Caco-2 (cell line): ENCODE measurements around the gene TAX1BP3. TPM values are rescaled to one million over a fixed set of nuclear protein-coding genes. Genes with fewer than 3 reads are reported as not detected.
A peak's percentile ranks its signal among the peaks of the same experiment; 100 is the strongest.

Experiments
- BruUV-seq: library from RNA; stranded (reverse); fragments of 400-500 nt; replicated peaks from 2 replicates; lab custom pipeline; 2021; lab: Mats Ljungman, UMichigan
- CTCF ChIA-PET: fragments of 300-600 bp; sonication (Branson Sonifier 250); formaldehyde crosslinking; loops from one replicate; lab custom pipeline; 2022; ENCODE audit warnings: antibody characterized with exemption; lab: Charles Lee
- POLR2A ChIA-PET: fragments of 300-600 bp; sonication (Branson Sonifier 250); formaldehyde crosslinking; loops from one replicate; lab custom pipeline; 2022; ENCODE audit warnings: antibody characterized with exemption; lab: Charles Lee
- DNase-seq, 2 experiments: peaks; one replicate each; pipeline versions ENCODE4 v3.0.0 to v3.0.0-alpha.2; 2020 to 2022
- H3K27me3 ChIP-seq: replicated peaks from 2 replicates; pipeline ENCODE4 v1.6.0; 2011; ENCODE audit warnings: low read length; ENCODE audit not compliant: control insufficient read depth, insufficient read depth
- H3K36me3 ChIP-seq: 2 replicates; pipeline ENCODE4 v1.5.1; 2011; ENCODE audit warnings: low read length; ENCODE audit not compliant: control insufficient read depth, insufficient read depth
- H3K4me1 ChIP-seq: fragments of 250-450 bp; sonication (Bioruptor Pico); 2 replicates; pipeline ENCODE4 v1.5.1; 2020; ENCODE audit warnings: mild to moderate bottlenecking
- H3K4me3 ChIP-seq: 2 replicates; pipeline ENCODE4 v1.5.1; 2011; ENCODE audit warnings: low read depth, mild to moderate bottlenecking, control low read depth, low read length
- H3K9me3 ChIP-seq: fragments of 250-450 bp; sonication (Bioruptor Pico); 2 replicates; pipeline ENCODE4 v1.5.1; 2020; ENCODE audit warnings: mild to moderate bottlenecking, moderate library complexity
- H3K27ac Mint-ChIP-seq: one replicate; pipeline ENCODE4 v1.8.0; 2022; ENCODE audit warnings: mixed read lengths; ENCODE audit not compliant: unreplicated experiment
- H3K27me3 Mint-ChIP-seq: one replicate; pipeline ENCODE4 v1.8.0; 2022; ENCODE audit warnings: mixed read lengths; ENCODE audit not compliant: insufficient read depth, unreplicated experiment
- H3K36me3 Mint-ChIP-seq: one replicate; pipeline ENCODE4 v1.8.0; 2022; ENCODE audit warnings: mild to moderate bottlenecking, mixed read lengths; ENCODE audit not compliant: insufficient read depth, unreplicated experiment
- H3K4me1 Mint-ChIP-seq: one replicate; pipeline ENCODE4 v1.8.0; 2022; ENCODE audit warnings: low read depth, mixed read lengths; ENCODE audit not compliant: unreplicated experiment
- H3K4me3 Mint-ChIP-seq: one replicate; pipeline ENCODE4 v1.8.0; 2022; ENCODE audit warnings: mild to moderate bottlenecking, moderate library complexity, mixed read lengths; ENCODE audit not compliant: unreplicated experiment
- H3K9me3 Mint-ChIP-seq: one replicate; pipeline ENCODE4 v1.8.0; 2022; ENCODE audit warnings: mixed read lengths; ENCODE audit not compliant: unreplicated experiment
- CTCF ChIP-seq, 2 experiments: fragments of 200-600 bp in 1 of 2; IDR thresholded peaks; 1 replicate in 1 of 2; 2 replicates in 1 of 2; pipeline versions ENCODE4 v1.5.1 to v1.8.0; 2011 to 2022; ENCODE audit warnings: antibody characterized with exemption in 1 of 2, control low read depth in 1 of 2, inconsistent platforms in 1 of 2, low read depth in 1 of 2, low read length in 1 of 2, mild to moderate bottlenecking in 1 of 2, moderate library complexity in 1 of 2; ENCODE audit not compliant: insufficient read depth in 1 of 2, severe bottlenecking in 1 of 2, unreplicated experiment in 1 of 2
- intact Hi-C: fragments of 100-400 bp; cut with micrococcal nuclease; formaldehyde crosslinking; loops from one replicate; pipeline ENCODE4 v1.10.0; 2022; ENCODE audit not compliant: unreplicated experiment
- total RNA-seq: library from RNA; stranded (reverse); gene quantifications from 2 replicates; pipeline ENCODE4 v1.2.3, GENCODE V29; 2022

The TAX1BP3 gene
- total RNA-seq, 1 experiment from 2014 or later: 58.2 TPM

- ChIA-PET CTCF (no interaction called here), POLR2A (no interaction called here)
- Histone ChIP-seq H3K9me3 (no peaks in the 10 kb centered on the region), H3K4me3 (no peak overlapping the region), H3K27me3 (no peaks in the 10 kb centered on the region), H3K4me1 (no peaks in the 10 kb centered on the region), H3K36me3 (no peaks in the 10 kb centered on the region)
- intact Hi-C loops: no loop called here
- TF ChIP-seq CTCF (IDR thresholded peaks at IDR 0.05; ENCODE audit: insufficient read depth in 1 of 2, low read depth in 1 of 2, low read length in 1 of 2, severe bottlenecking in 1 of 2, unreplicated experiment in 1 of 2): no peak
- H3K36me3 Mint-ChIP-seq: peaks cover 6% of the 10 kb centered on the region
- no TSS peak for BruUV-seq
- DNase-seq: no peak
- no peak overlapping the region for H3K4me3 Mint-ChIP-seq
- no peaks in the 10 kb centered on the region for H3K27me3 Mint-ChIP-seq
- no peaks in the 10 kb centered on the region for H3K4me1 Mint-ChIP-seq
- H3K9me3 Mint-ChIP-seq: no peaks in the 10 kb centered on the region
- H3K27ac Mint-ChIP-seq: no peak overlapping the region
Observed at GRCh38 chr17:3639981-3640596, 28.3 kb downstream of the TAX1BP3 start.

- H3K4me3 Mint-ChIP-seq: peak overlapping the region; percentile 81
- H3K27ac Mint-ChIP-seq: peak overlapping the region; percentile 99
- ChIA-PET CTCF (interaction anchor here (0.7 to 1.7 kb wide), 2 partner anchors 30 to 35 kb away, joined by 4 to 6 read pairs; no protein-coding TSS in a partner anchor), POLR2A (interaction anchor here (1.0 to 1.4 kb wide), 2 partner anchors 30 to 107 kb away, joined by 9 read pairs; no protein-coding TSS in a partner anchor)
- BruUV-seq: TSS peak; percentile 45
- no peaks in the 10 kb centered on the region for H3K36me3 ChIP-seq
- TF ChIP-seq CTCF (IDR thresholded peaks at IDR 0.05; ENCODE audit: insufficient read depth in 1 of 2, low read depth in 1 of 2, low read length in 1 of 2, severe bottlenecking in 1 of 2, unreplicated experiment in 1 of 2): no peak
- H3K9me3 Mint-ChIP-seq: no peaks in the 10 kb centered on the region
- H3K27me3 ChIP-seq: no peaks in the 10 kb centered on the region
- DNase-seq: no peak
- no peaks in the 10 kb centered on the region for H3K4me1 ChIP-seq
- peak overlapping the region; percentile 76 for H3K4me3 ChIP-seq
- intact Hi-C loops: loop anchor here (1.0 kb wide), 1 partner anchor 25 kb away; no protein-coding TSS in a partner anchor
- no peaks in the 10 kb centered on the region for H3K27me3 Mint-ChIP-seq
- no peaks in the 10 kb centered on the region for H3K4me1 Mint-ChIP-seq
- H3K36me3 Mint-ChIP-seq: peaks cover 6% of the 10 kb centered on the region
- H3K9me3 ChIP-seq: no peaks in the 10 kb centered on the region
Observed at GRCh38 chr17:3636908-3637373, 31.4 kb downstream of the TAX1BP3 start.

GRCh38 chr17:3636154-3636907, 32.0 kb downstream of the TAX1BP3 start, which contains the start of the genes CTNS and SHPK:
CTNS (plus strand) TSS chr17:3636760; CDS start chr17:3640207, 3,447 bp downstream.
SHPK (minus strand) TSS chr17:3636250; CDS start chr17:3636219, 31 bp downstream.
- peak within 1 kb of the TSS; percentile 81 for H3K4me3 Mint-ChIP-seq
- Histone ChIP-seq H3K4me1 (no peaks in the 10 kb centered on the region), H3K4me3 (peak within 1 kb of the TSS; percentile 76), H3K27me3 (no peaks in the 10 kb centered on the region), H3K36me3 (no peaks in the 10 kb centered on the region), H3K9me3 (no peaks in the 10 kb centered on the region)
- peak; percentile 93 to 94 for DNase-seq
- H3K9me3 Mint-ChIP-seq: no peaks in the 10 kb centered on the region
- H3K4me1 Mint-ChIP-seq: no peaks in the 10 kb centered on the region
- no peak for TF ChIP-seq CTCF (IDR thresholded peaks at IDR 0.05; ENCODE audit: insufficient read depth in 1 of 2, low read depth in 1 of 2, low read length in 1 of 2, severe bottlenecking in 1 of 2, unreplicated experiment in 1 of 2)
- CTCF ChIA-PET: interaction anchor here (0.7 to 1.7 kb wide), 4 partner anchors 11 to 588 kb away, joined by 3 to 6 read pairs (median 4); no protein-coding TSS in a partner anchor
- intact Hi-C loops: loop anchor here (1.0 kb wide), 1 partner anchor 24 kb away; no protein-coding TSS in a partner anchor
- no TSS peak for BruUV-seq
- POLR2A ChIA-PET: interaction anchor here (0.6 to 1.4 kb wide), 8 partner anchors 11 to 847 kb away, joined by 3 to 9 read pairs (median 6); partner anchors contain the start of genes EMC6 and TAX1BP3
- peaks cover 6% of the 10 kb centered on the region for H3K36me3 Mint-ChIP-seq
- no peaks in the 10 kb centered on the region for H3K27me3 Mint-ChIP-seq
- H3K27ac Mint-ChIP-seq: peak within 1 kb of the TSS; percentile 99
